ENCODE results near the gene APOA5.
A peak's percentile ranks its signal among the peaks of the same experiment; 100 is the strongest.

The APOA5 gene

GRCh38 chr11:116792144-116792868 lies 627 bp upstream of the APOA5 start:
- peak overlapping the region; percentile 5; the same call in 1 of the 2 replicates for H3K27ac ChIP-seq
- TF ChIP-seq CTCF (conservative IDR thresholded peaks at IDR 0.05), result no peak
- TF ChIP-seq ZFX (IDR thresholded peaks at IDR 0.05), result no peak

- peak overlapping the region; percentile 5 for H3K27ac ChIP-seq
- TF ChIP-seq ZFX (IDR thresholded peaks at IDR 0.05), result no peak
- TF ChIP-seq CTCF (conservative IDR thresholded peaks at IDR 0.05), result peak; percentile 94
Observed at GRCh38 chr11:116791002-116791812, 472 bp downstream of the APOA5 start.

- no peak overlapping the region for H3K27ac ChIP-seq
- TF ChIP-seq CTCF (conservative IDR thresholded peaks at IDR 0.05) (no peak), ZFX (IDR thresholded peaks at IDR 0.05) (no peak)
Observed at GRCh38 chr11:116790167-116791001, 1.3 kb downstream of the APOA5 start.

- TF ChIP-seq CTCF (conservative IDR thresholded peaks at IDR 0.05) (no peak), ZFX (IDR thresholded peaks at IDR 0.05) (no peak)
- H3K27ac ChIP-seq, result no peak overlapping the region
Observed at GRCh38 chr11:116788975-116789374, 2.7 kb downstream of the APOA5 start.

GRCh38 chr11:116788534-116788933 lies 3.1 kb downstream of the APOA5 start:
- H3K27ac ChIP-seq, result peak overlapping the region; percentile 78
- no peak for TF ChIP-seq CTCF (conservative IDR thresholded peaks at IDR 0.05)
- TF ChIP-seq ZFX (IDR thresholded peaks at IDR 0.05), result no peak

GRCh38 chr11:116787786-116788486 lies 3.7 kb downstream of the APOA5 start, which contains the start of gene ZPR1:
Gene ZPR1, minus strand, starts transcription at chr11:116788023. Its CDS starts 33 bp downstream, at chr11:116787990.
- H3K27ac ChIP-seq, result peak within 1 kb of the TSS; percentile 78
- TF ChIP-seq ZFX (IDR thresholded peaks at IDR 0.05) (no peak), CTCF (conservative IDR thresholded peaks at IDR 0.05) (no peak)

Data from C4-2B (cell line).